ENCODE data around the gene DCAF5.

- TF ChIP-seq POLR2AphosphoS5 (IDR thresholded peaks at IDR 0.05) (no peak), CTCF (IDR thresholded peaks at IDR 0.05) (no peak), POLR2A (IDR thresholded peaks at IDR 0.05; ENCODE audit: low read depth) (no peak)
These were observed 86.3 kb downstream of the DCAF5 start for GRCh38 chr14:69066396-69067171.

All from esophagus muscularis mucosa (tissue), 3 donors.